DOHH2 (cell line): ENCODE data around the gene SULT4A1.

Experiments
- H3F3A ChIP-seq: fragments of 200-600 bp; sonication (generic), shearing (Covaris generic); 2 replicates; pipeline ENCODE4 v1.6.0; 2016; ENCODE audit warnings: antibody characterized with exemption, mild to moderate bottlenecking; ENCODE audit not compliant: control insufficient read depth, insufficient read depth
- H3K27ac ChIP-seq: fragments of 200-600 bp; sonication (generic); 2 replicates; pipeline ENCODE4 v1.5.1; 2014; ENCODE audit warnings: low read depth, mild to moderate bottlenecking, low read length, moderate library complexity
- H3K27me3 ChIP-seq: fragments of 200-600 bp; sonication (generic); 2 replicates; pipeline ENCODE4 v1.6.1; 2014; ENCODE audit warnings: mild to moderate bottlenecking, low read length, mixed read lengths; ENCODE audit not compliant: control insufficient read depth
- H3K36me3 ChIP-seq: fragments of 200-600 bp; sonication (generic); 2 replicates; pipeline ENCODE4 v1.6.1; 2014; ENCODE audit warnings: mild to moderate bottlenecking, low read length, moderate library complexity, mixed read lengths; ENCODE audit not compliant: control insufficient read depth
- H3K4me1 ChIP-seq: fragments of 200-600 bp; sonication (generic); 2 replicates; pipeline ENCODE4 v1.6.1; 2014; ENCODE audit warnings: mild to moderate bottlenecking, low read length, mixed read lengths; ENCODE audit not compliant: control insufficient read depth
- H3K4me2 ChIP-seq: fragments of 200-600 bp; sonication (generic); 2 replicates; pipeline ENCODE4 v1.6.0; 2014; ENCODE audit warnings: mild to moderate bottlenecking, low read length, moderate library complexity
- H3K4me3 ChIP-seq: fragments of 200-600 bp; sonication (generic); 2 replicates; pipeline ENCODE4 v1.5.1; 2014; ENCODE audit warnings: mild to moderate bottlenecking, low read length, mixed read lengths
- H3K79me2 ChIP-seq: fragments of 200-600 bp; sonication (generic); 2 replicates; pipeline ENCODE4 v1.6.1; 2014; ENCODE audit warnings: mild to moderate bottlenecking, low read length, mixed read lengths; ENCODE audit not compliant: control insufficient read depth
- H3K9me2 ChIP-seq: fragments of 200-600 bp; sonication (generic); replicated peaks from 2 replicates; pipeline ENCODE4 v1.6.1; 2014; ENCODE audit warnings: mild to moderate bottlenecking, low read length, mixed read lengths; ENCODE audit not compliant: control insufficient read depth
- H3K9me3 ChIP-seq: fragments of 200-600 bp; sonication (generic); 2 replicates; pipeline ENCODE4 v1.6.1; 2014; ENCODE audit warnings: antibody characterized with exemption, low read length, mixed read lengths; ENCODE audit not compliant: control insufficient read depth, insufficient read depth
- H4K20me1 ChIP-seq: fragments of 200-600 bp; sonication (generic); 2 replicates; pipeline ENCODE4 v1.6.0; 2014; ENCODE audit warnings: low read depth, mild to moderate bottlenecking, antibody characterized with exemption, low read length, moderate library complexity; ENCODE audit not compliant: control insufficient read depth, insufficient read depth
- CTCF ChIP-seq: fragments of 200-600 bp; sonication (generic); IDR thresholded peaks from one replicate; pipeline ENCODE4 v1.5.1; 2014; ENCODE audit warnings: antibody characterized with exemption, mild to moderate bottlenecking, low read depth, low read length; ENCODE audit not compliant: poor library complexity, severe bottlenecking
- EZH2phosphoT487 ChIP-seq: fragments of 200-600 bp; sonication (generic); IDR thresholded peaks from 2 replicates; pipeline ENCODE4 v1.6.1; 2017; ENCODE audit warnings: borderline replicate concordance, mild to moderate bottlenecking, antibody characterized with exemption, low read length, moderate library complexity, mixed read lengths

The SULT4A1 gene

DNA sequence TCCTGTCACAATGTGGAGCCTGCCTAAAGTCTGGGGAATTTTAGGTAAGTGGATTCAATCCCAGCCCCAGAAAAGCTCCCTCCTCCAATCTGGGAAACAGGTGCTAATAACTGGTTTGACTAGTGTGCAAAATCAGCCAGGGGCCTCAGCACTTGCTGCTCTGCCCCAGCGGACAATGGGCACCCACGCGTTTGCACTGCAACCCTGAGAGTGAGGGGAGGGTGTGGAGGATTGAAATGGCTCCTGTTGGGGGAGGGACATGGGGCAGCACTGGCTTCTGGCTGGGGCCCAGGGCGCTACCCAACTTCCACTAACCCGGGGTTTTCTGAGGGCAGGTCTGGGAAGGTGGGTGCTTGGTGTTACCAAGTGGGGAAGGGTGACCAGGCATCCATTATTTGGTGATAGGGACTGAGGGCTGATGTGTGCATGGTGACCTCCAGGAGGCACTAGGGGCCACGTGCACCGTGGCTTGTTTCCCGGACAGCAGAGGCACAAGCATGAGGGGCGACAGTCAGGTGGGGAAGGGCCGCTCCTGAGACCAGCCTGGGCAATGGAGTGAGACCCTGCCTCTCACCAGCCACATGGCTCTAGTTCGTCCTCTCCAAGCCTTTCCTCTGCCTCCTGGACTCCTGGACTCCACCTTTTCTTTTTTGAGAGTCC, 33.8 kb upstream of the SULT4A1 start:
- Histone ChIP-seq H3K4me1 (no peaks in the 10 kb centered on the region), H3K36me3 (no peaks in the 10 kb centered on the region), H3K4me2 (no peak overlapping the region), H4K20me1 (no peaks in the 10 kb centered on the region), H3K4me3 (no peak overlapping the region), H3K9me2 (no peaks in the 10 kb centered on the region), H3K9me3 (no peaks in the 10 kb centered on the region), H3K27me3 (peaks cover 9% of the 10 kb centered on the region), H3F3A (no peaks in the 10 kb centered on the region), H3K79me2 (no peaks in the 10 kb centered on the region), H3K27ac (no peak overlapping the region)
- TF ChIP-seq EZH2phosphoT487 (no peak), CTCF (no peak)

DNA sequence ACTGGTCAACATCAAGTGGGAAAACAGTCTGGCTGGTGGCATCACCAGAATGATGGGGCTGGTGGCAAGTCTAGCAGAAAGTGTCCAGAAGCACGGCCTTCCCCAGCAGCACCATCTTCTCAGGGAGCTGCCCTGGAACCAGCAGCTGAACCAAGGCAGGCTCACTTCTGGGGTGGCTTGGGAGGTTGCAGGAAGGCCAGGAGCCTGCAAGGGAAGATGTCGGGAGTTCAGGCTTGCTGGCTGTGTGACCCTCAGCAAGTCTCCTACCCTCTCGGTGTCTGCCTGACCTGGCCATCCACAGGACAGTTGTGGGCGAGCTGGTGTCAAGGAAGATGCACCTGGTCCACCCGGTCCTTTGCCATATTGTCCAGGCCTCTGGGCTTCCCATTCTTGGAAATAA, 31.8 kb upstream of the SULT4A1 start:
- Histone ChIP-seq H3K27me3 (peaks cover 9% of the 10 kb centered on the region), H3F3A (no peaks in the 10 kb centered on the region), H3K4me3 (no peak overlapping the region), H3K79me2 (no peaks in the 10 kb centered on the region), H3K4me2 (no peak overlapping the region), H3K9me3 (no peaks in the 10 kb centered on the region), H3K27ac (no peak overlapping the region), H3K9me2 (no peaks in the 10 kb centered on the region), H3K36me3 (no peaks in the 10 kb centered on the region), H4K20me1 (no peaks in the 10 kb centered on the region), H3K4me1 (no peaks in the 10 kb centered on the region)
- TF ChIP-seq EZH2phosphoT487, result no peak
- TF ChIP-seq CTCF, result no peak

DNA sequence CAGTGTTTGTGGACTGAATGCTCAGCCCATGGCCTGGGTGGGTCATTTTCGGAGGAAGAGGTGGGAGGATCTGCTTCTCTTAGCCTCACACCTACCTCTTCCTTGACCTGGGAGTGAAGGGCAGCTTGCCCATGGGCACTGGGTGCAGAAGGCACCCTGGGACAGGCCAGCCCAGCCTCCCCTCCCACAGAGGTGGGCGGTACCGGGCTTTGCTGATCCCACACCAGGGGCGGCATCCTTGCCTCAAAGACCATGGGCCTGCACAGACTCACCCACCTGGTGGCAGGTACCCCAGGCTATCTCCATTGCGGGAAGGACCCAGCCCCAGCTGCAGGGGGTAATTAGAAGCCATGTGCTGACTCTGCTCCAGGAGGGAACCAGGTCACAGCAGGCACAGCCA, 31.0 kb upstream of the SULT4A1 start:
- H3K27me3 ChIP-seq, result peaks cover 9% of the 10 kb centered on the region
- H3K9me2 ChIP-seq, result no peaks in the 10 kb centered on the region
- no peak overlapping the region for H3K27ac ChIP-seq
- no peaks in the 10 kb centered on the region for H3K36me3 ChIP-seq
- H3K4me3 ChIP-seq, result no peak overlapping the region
- no peaks in the 10 kb centered on the region for H4K20me1 ChIP-seq
- H3F3A ChIP-seq, result no peaks in the 10 kb centered on the region
- no peak overlapping the region for H3K4me2 ChIP-seq
- H3K9me3 ChIP-seq, result no peaks in the 10 kb centered on the region
- TF ChIP-seq CTCF, result no peak
- TF ChIP-seq EZH2phosphoT487, result no peak
- no peaks in the 10 kb centered on the region for H3K4me1 ChIP-seq
- no peaks in the 10 kb centered on the region for H3K79me2 ChIP-seq
